Measurements from ENCODE around the gene B3GNT7.
A peak's percentile ranks its signal among the peaks of the same experiment; 100 is the strongest.
"Not testable (repeated sequence)": the region's sequence is repeated elsewhere in the genome, so short reads cannot be mapped to it uniquely, and the experiment has no call there.

B3GNT7 gene

DNA sequence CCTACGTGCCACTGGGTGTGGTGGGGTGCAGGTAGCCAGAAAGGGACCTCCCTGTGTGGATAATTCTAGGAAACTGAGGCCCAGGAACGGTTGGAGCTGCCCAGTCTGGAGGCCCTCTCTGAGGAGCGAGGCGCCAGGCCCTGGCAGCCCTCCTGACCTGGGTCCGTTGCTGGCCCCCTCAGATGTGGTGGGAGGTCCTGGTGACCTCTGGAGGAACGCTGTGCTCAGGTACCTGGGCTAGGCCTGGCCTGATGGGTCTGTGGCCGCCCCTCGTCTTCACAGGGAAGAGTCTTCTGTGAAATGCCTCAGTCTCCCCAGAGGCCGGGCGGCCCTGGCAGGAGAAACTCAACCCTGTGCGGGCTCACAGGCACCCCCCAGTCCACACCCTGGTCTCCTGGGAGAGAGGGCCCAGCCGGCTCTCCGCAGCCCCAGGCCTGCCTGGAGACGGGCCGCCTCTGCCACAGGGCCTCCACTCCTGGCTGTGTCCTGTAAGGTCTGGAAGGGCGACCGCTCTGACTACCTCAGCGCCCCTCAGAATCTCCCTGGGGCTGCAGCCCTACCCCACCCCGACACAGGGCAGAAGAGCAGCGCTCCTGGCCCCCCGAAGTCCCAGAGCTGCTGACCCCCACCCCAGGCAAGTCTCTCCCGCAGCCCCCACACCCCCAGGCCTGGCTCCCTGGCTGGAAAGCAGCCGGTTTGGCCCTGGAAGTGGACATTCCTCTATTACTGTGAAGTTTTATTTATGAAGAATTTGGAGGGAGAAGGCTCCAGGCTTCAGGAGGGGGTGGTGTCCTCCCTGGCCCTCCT lies 3.7 kb downstream of the B3GNT7 start:
- no peak for DNase-seq (ENCODE audit: extremely low read depth in 1 of 2, low read depth in 1 of 2)

DNA sequence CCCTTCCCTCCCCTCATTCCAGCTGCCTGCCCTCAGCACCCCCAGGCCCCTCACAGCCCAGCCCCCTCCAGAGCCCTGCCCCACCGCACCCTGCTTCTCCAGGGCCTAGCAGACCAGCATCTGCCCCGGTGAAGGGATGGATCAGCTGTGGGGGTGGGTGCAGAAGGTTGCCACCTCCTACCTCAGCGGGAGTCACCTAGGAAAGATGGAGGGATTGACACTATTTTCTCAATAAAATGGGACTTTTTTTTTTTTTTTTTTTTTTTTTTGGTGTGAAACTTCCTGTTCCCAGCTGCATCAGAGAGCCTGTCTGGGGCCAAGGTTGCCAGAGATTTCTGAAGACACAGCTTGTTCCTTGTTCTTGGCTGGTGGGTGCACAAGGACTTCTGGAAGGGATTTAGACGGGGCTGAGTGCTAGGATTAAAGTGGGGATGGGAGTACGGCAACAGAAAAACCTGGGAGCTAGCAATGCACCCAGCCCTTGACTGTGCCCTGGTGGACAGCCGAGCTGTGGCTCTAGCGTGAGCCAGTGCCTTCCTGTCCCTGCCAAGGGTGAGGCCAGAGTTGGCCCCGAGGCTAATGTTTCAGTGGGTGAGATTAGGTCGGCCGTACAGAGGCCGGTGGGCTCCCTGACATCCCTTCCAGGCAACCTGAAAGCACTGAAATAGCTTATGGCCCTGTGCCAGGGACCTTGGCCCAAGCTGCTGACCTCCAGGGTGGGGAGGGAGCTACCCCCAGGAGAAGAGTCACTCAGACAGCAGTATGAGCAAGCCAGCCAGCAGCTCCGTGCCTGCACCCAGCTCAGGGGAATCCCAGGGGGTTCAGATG lies 4.6 kb downstream of the B3GNT7 start:
- DNase-seq (ENCODE audit: extremely low read depth in 1 of 2, low read depth in 1 of 2) = no peak

DNA sequence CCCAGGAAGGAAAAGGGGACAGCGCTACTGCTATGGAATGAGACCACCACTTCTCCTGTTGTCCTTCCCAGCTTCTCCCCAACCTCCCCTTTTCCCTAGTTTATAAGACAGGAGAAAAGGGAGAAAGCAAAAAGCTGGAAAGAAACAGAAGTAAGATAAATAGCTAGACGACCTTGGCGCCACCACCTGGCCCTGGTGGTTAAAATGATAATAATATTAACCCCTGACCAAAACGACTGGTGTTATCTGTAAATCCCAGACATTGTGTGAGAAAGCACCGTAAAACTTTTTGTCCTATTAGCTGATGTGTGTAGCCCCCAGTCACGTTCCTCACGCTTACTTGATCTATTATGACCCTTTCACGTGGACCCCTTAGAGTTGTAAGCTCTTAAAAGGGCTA lies 5.2 kb downstream of the B3GNT7 start:
- not testable (repeated sequence) for DNase-seq (ENCODE audit: extremely low read depth in 1 of 2, low read depth in 1 of 2)

DNA sequence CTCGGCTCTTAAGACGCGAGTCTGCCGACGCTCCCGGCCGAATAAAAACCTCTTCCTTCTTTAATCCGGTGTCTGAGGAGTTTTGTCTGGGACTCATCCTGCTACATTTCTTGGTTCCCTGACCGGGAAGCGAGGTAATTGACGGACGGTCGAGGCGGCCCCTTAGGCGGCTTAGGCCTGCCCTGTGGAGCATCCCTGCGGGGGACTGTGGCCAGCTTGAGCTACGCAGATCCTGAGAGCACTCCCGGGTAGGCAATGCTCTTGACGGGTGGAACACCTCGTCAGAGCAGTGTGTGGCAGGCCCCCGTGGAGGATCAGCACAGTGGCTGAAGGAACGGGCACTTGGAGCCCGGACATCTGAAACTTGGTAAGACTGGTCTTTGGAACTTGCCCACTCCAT lies 5.6 kb downstream of the B3GNT7 start:
- DNase-seq (ENCODE audit: extremely low read depth in 1 of 2, low read depth in 1 of 2) = not testable (repeated sequence)

DNA sequence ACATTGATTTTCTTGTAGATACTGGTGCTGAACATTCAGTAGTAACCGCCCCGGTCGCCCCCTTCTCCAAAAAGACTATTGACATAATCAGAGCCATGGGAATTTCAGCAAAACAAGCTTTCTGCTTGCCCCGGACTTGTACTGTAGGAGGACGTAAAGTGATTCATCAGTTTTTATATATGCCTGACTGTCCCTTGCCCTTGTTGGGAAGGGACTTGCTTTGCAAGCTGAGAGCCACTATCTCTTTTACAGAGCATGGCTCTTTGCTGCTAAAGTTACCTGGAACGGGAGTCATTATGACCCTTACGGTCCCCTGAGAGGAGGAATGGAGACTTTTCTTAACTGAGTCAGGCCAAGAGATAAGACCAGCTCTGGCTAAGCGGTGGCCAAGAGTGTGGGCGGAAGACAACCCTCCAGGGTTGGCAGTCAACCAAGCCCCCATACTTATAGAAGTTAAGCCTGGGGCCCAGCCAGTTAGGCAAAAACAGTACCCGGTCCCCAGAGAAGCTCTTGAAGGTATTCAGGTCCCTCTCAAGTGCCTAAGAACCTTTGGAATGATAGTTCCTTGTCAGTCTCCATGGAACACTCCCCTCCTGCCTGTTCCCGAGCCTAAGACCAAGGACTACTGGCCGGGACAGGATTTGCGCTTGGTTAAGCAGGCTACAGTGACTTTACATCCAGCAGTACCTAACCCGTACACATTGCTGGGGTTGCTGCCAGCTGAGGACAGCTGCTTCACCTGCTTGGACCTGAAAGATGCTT lies 8.1 kb downstream of the B3GNT7 start:
- DNase-seq (ENCODE audit: extremely low read depth in 1 of 2, low read depth in 1 of 2) = not testable (repeated sequence)

DNA sequence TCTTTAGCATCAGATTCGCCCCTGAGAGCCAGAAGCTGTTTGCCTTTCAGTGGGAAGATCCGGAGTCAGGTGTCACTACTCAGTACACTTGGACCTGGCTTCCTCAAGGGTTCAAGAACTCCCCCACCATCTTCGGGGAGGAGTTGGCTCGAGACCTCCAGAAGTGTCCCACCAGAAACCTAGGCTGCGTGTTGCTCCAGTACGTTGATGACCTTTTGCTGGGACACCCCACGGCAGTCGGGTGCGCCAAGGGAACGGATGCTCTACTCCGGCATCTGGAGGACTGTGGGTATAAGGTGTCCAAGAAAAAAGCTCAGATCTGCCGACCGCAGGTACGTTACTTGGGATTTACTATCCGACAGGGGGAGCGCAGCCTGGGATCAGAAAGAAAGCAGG lies 8.7 kb downstream of the B3GNT7 start:
- DNase-seq (ENCODE audit: extremely low read depth in 1 of 2, low read depth in 1 of 2) = not testable (repeated sequence)

DNA sequence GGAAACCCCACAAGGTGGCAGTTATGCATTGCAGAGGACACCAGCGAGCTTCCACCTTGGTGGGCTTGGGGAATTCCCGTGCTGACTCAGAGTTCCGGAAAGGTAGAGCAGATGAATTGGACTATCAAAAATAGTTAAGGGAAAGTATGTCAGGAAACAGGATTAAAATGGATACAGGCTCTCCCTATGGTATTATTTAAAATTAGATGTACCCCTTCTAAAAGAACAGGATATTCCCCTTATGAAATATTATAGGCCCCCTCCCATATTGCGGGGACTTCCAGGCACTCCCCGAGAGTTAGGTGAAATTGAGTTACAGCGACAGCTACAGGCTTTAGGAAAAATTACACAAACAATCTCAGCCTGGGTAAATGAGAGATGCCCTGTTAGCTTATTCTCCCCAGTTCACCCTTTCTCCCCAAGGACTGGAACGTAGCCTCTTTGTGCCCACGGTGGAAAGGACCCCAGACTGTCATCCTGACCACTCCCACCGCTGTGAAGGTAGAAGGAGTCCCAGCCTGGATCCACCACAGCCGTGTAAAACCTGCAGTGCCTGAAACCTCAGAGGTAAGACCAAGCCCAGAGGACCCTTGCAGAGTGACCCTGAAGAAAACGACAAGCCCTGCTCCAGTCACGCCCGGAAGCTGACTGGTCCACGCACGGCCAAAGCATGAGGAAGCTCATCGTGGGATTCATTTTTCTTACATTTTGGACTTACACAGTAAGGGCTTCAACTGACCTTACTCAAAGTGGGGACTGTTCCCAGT lies 10.3 kb downstream of the B3GNT7 start:
- not testable (repeated sequence) for DNase-seq (ENCODE audit: extremely low read depth in 1 of 2, low read depth in 1 of 2)

DNA sequence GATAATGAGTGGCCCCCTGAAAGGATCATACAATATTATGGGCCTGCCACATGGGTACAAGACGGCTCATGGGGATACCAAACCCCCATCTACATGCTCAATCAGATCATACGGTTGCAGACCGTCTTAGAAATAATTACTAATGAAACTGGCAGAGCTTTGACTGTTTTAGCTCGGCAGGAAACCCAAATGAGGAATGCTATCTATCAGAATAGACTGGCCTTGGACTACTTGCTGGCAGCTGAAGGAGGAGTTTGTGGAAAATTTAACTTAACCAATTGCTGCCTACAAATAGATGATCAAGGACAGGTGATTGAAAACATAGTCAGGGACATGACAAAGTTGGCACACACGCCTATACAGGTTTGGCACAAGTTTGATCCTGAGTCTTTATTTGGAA lies 12.2 kb downstream of the B3GNT7 start:
- not testable (repeated sequence) for DNase-seq (ENCODE audit: extremely low read depth in 1 of 2, low read depth in 1 of 2)

DNA sequence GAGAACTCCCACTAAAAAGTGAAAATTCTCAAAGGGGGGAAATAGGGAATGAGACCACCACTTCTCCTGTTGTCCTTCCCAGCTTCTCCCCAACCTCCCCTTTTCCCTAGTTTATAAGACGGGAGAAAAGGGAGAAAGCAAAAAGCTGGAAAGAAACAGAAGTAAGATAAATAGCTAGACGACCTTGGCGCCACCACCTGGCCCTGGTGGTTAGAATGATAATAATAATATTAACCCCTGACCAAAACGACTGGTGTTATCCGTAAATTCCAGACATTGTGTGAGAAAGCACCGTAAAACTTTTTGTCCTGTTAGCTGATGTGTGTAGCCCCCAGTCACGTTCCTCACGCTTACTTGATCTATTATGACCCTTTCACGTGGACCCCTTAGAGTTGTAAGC lies 12.8 kb downstream of the B3GNT7 start:
- not testable (repeated sequence) for DNase-seq (ENCODE audit: extremely low read depth in 1 of 2, low read depth in 1 of 2)

DNA sequence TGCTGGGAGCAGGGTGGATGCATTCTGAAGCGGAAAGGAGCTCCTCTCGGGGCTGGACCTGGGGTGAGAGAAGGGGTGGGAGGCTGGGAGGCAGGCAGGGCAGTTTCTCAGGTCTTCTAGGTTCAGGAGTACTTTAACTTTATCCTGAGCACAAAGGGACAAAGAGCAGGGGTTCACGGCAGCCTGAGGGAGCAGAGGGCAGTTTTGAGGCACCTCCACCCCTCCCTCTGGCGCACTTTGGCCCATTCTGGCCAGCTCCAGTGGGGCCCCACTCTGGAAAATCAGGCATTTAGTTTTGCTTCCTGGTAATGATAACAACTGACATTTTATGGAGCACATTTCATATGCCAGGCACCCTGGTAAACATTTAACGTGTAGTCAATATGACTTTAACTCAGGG lies 14.3 kb downstream of the B3GNT7 start:
- no peak for DNase-seq (ENCODE audit: extremely low read depth in 1 of 2, low read depth in 1 of 2)

DNA sequence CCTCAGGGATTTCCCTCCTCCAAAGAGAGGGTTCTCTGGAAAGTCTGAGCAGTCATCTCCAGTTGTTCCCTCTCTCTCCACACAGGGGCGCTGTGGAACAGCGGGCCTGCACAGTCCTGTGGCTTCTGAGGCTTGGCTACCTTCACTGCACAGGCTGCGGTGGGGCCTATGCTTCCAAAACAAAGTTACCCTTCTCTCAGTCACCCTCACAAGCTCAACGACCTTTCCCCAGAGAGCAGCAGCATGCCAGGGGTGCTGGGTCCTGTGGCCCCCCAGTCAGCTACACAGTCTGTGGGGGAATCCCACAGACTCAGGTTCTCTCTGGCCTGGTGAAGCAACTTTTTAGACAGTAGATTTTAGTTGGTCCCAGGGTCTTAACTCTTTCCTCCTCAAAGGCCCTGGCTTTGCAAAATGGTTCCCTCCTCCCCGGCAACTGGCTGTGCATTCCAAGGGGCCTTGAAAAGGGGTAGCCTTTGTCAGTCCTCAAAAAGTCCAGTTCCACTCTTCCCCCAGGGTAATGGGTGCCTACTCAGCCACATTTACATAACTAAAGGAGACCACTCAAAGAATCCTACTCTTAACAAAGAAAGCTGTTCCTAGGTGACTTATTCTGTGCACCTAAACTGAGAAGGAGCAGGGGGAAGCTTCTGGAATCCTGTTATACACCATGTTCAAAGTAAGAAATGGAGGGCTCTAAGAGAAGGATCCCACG lies 14.9 kb downstream of the B3GNT7 start:
- no peak for DNase-seq (ENCODE audit: extremely low read depth in 1 of 2, low read depth in 1 of 2)

DNA sequence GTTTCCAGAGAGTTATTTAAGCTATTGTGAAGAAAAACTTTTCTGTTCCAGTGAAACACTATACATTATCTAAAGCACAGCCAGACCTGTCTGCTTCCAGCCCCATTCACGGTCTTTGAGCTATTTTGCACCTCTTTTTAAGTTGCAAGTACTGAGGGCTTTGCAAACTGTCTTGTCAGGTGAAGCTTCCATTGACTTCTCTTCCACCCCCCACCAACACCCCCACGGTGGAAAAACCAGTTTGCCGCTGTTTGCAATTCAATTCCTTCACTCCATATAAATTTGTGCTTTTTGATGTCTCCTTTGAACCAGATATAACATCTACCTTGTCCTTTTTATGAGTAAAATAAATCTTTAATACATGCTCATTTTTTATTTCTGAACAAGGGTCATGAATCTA lies 15.7 kb downstream of the B3GNT7 start:
- no peak for DNase-seq (ENCODE audit: extremely low read depth in 1 of 2, low read depth in 1 of 2)

DNA sequence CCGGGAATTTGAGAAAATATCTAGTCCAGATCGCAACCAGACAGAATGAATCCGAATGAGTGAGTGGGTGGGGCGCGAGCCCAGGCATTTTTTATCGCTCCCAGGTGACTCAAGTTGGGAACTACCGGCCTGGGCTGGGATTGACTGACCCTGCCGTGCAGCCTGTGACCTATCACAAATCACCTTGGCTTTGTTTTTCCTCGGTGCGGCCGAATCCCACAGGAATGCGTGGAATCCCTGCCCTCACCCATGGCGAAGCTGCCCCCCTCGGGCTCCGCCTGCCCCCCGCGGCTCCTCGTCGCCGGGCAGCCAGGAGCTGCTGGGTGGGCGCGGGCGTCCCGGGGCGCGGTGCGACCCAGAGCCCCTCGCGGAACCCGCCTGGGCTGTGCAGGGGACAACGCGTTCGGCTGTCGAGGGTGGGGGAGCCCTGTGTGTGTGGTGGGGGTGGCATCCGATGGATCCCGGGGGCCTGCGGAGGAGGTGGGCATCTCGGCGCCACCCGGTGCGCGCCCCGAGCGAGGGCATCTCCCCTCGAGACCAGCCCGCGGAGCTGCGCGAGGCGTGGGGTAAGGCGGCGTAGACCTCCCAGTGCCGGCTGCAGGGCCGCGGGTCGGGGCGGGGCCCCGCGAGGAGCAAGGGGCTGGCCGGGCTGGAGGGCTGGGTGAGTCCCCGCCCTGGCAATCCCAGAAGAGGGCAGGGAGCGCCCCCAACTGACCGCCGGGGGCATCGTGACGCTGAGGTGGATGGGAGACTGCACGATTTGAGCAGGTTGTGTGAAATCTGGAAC lies 16.5 kb downstream of the B3GNT7 start:
- DNase-seq (ENCODE audit: extremely low read depth in 1 of 2, low read depth in 1 of 2) = peak; percentile 48 to 58

DNA sequence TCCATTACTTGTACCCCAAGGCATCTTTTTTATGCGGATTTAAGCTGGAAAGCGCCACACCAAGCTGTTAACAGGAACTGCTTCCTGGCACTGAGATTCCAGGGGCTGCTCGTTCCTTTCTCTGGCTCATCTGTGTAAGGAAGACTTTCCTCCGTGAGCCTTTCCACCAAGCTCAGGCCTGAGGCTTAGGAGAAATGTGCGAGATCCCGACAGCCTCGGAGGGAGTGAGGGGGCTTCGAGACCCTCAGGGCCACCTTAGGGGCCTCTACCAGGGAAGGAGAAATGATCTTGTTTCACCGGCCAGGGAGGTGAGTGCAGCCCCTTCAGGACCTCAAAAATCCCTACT lies 17.1 kb downstream of the B3GNT7 start:
- DNase-seq (ENCODE audit: extremely low read depth in 1 of 2, low read depth in 1 of 2) = no peak

DNA sequence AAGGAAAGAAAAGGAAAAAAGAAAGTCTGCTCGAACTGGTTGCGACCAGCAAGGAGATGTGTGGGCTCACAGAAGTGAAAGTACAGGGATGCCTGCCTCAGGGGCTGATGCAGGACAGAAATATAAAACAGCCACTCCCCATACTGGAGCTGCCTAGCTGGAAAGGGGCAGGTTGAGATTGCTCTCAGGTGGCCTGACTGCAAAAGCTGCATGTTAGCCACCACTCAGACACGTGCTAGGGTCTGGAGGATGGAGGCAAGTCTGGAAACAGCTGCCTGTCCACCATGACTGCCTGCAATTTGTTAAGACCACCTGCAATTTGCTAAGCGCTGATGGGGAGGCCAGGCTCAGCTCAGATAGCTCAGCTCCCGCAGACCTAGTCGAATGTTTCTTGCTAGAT lies 17.9 kb downstream of the B3GNT7 start:
- no peak for DNase-seq (ENCODE audit: extremely low read depth in 1 of 2, low read depth in 1 of 2)

DNA sequence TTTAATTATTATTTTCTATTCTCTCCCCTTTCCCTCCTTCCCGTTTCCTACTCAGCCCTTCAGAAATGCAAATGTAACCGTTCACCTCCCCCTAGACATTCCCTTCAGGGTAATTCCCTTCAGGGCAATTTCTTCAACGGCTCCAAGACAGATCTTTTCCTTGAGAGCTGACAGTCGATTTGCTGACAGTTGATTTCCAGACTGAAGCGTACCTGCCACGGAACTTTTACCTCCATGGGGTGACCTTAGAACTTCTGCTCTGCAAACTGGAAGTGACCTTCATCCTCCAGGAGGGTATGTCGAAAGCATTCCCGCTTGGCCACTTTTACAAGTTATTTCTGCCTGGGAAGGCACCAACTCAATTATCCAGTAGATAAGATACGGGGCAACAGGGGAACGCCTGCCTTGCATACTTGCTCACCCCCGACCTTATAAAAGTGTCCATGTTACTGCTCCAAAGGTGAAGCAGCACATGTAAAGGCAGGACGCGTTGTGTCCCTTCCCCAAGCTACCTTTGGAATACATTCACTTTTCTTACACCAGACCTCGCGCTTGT lies 18.5 kb downstream of the B3GNT7 start:
- DNase-seq (ENCODE audit: extremely low read depth in 1 of 2, low read depth in 1 of 2) = no peak

DNA sequence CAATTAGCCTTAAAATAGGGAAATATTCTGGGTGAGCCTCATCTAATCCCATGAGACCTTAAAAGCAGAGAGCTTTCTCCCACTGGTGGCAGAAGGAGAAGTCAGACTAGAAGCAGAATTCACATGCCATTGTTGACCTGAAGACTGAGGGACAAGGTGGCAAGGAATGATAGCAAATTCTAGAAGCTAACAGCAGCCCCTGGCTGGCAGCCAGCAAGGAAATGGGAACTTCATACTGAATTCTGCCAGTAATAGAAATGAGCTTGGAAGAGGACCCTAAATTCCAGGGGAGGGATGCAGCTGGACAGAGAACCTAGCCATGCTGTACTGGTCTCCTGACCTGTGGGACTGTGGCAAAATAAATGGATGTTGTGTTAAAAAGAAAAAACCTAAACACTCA lies 19.5 kb downstream of the B3GNT7 start:
- DNase-seq (ENCODE audit: extremely low read depth in 1 of 2, low read depth in 1 of 2) = no peak

DNA sequence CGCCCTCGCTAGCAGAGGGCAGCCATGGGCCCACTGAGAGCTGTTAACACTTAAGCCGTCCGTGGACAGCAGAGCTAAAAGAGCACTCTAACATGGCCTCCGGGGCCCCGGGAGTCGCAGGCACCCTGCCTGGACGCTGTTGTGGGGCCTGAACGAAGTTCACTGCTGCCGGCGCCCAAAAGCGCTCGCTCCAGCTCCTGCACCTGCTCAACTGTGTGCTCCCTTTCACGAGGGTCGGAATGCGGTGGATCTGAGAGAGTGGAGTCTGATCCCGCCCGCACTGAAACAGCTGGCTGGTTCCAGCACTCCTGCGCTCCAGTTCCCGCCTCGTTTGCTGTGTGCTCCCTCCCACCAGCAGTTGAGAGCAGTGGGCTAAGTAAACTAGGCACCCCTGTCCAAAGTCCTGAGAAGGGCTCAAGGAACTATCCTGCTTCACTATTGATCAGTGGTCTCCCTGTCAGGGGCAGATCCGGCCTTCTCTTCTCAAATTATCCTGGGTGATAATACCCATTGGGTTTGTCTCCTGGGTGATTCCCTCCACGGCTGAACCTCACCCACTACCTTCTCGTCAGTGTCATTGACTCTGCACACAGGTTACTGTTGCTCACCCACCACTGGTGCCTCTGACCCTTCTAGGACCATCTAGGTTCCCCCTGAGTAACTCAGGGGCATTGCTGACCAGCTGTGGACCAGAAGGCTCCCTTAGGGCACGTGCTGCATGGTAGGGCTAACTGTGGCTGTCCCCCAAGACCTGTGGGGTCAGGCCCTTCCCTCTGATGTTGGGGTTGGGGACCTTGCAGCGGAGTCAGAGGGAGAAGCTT lies 23.5 kb downstream of the B3GNT7 start:
- DNase-seq (ENCODE audit: extremely low read depth in 1 of 2, low read depth in 1 of 2) = no peak

Data from activated CD8-positive, alpha-beta memory T cell treated with anti-CD3 and anti-CD28 coated beads for 1 hour (primary cell).